ENCODE results near the gene KCTD11.

- no peak for TF ChIP-seq POLR2AphosphoS5 (IDR thresholded peaks at IDR 0.05; ENCODE audit: low read depth, low read length)
- TF ChIP-seq CTCF (IDR thresholded peaks at IDR 0.05): no peak
- TF ChIP-seq REST (IDR thresholded peaks at IDR 0.05; ENCODE audit: insufficient read depth in 1 of 2, low read depth in 2 of 2, low read length in 1 of 2): no peak
- TF ChIP-seq SIN3A (IDR thresholded peaks at IDR 0.05; ENCODE audit: borderline replicate concordance, insufficient read depth, low read depth, low read length): no peak
Measured at GRCh38 chr17:7330638-7331015, 21.3 kb upstream of the KCTD11 start.
